GM12878 (cell line): ENCODE results near the gene USP36. TPM values are rescaled to one million over a fixed set of nuclear protein-coding genes. Genes with fewer than 3 reads are reported as not detected.

Source experiments
- ASH2L ChIP-seq: fragments of 300-600, 200-600 bp; sonication (generic); IDR thresholded peaks from 2 replicates; pipeline ENCODE4 v1.6.1; 2017; ENCODE audit warnings: low read depth, mild to moderate bottlenecking, borderline replicate concordance
- CUX1 ChIP-seq: IDR thresholded peaks from 2 replicates; pipeline ENCODE4 v1.6.1; 2012; ENCODE audit warnings: improper control_type of control experiment, low read depth, low read length; ENCODE audit not compliant: insufficient replicate concordance
- EED ChIP-seq: sonication (generic); IDR thresholded peaks from 2 replicates; pipeline ENCODE4 v1.6.1; 2016; ENCODE audit warnings: antibody characterized with exemption, low read depth
- GABPA ChIP-seq: IDR thresholded peaks from 2 replicates; pipeline ENCODE4 v1.6.1; 2014; ENCODE audit warnings: antibody characterized with exemption, low read depth, mild to moderate bottlenecking, inconsistent platforms
- HDAC6 ChIP-seq: fragments of 200-600 bp; sonication (generic); IDR thresholded peaks from one replicate; pipeline ENCODE4 v1.8.0; 2017; ENCODE audit warnings: antibody characterized with exemption; ENCODE audit not compliant: unreplicated experiment
- IRF4 ChIP-seq: IDR thresholded peaks from 2 replicates; pipeline ENCODE4 v1.6.1; 2011; ENCODE audit warnings: low read depth, low read length
- MYC ChIP-seq: IDR thresholded peaks from 2 replicates; pipeline ENCODE4 v1.6.1; 2011; ENCODE audit warnings: mild to moderate bottlenecking, low read length, moderate library complexity, inconsistent platforms; ENCODE audit not compliant: insufficient read depth, insufficient replicate concordance, insufficient read length, severe bottlenecking
- NFYB ChIP-seq: IDR thresholded peaks from 2 replicates; pipeline ENCODE4 v1.6.1; 2011; ENCODE audit warnings: low read depth, mild to moderate bottlenecking, low read length, improper control_type of control experiment, moderate library complexity; ENCODE audit not compliant: insufficient read depth
- NRF1 ChIP-seq: conservative IDR thresholded peaks from 2 replicates; pipeline ENCODE4 v1.6.1; 2011; ENCODE audit warnings: mild to moderate bottlenecking, low read depth, low read length, improper control_type of control experiment
- TAF1 ChIP-seq: IDR thresholded peaks from 2 replicates; pipeline ENCODE4 v1.6.1; 2011; ENCODE audit warnings: mild to moderate bottlenecking, low read depth, low read length, borderline replicate concordance
- TBL1XR1 ChIP-seq: IDR thresholded peaks from 2 replicates; pipeline ENCODE4 v1.6.1; 2012; ENCODE audit warnings: low read depth, low read length, improper control_type of control experiment
- TCF3 ChIP-seq: IDR thresholded peaks from 2 replicates; pipeline ENCODE4 v1.6.1; 2012; ENCODE audit warnings: low read depth, mild to moderate bottlenecking, low read length, borderline replicate concordance; ENCODE audit not compliant: insufficient read depth
- ZBTB40 ChIP-seq: fragments of 450-650 bp; IDR thresholded peaks from 2 replicates; pipeline ENCODE4 v1.6.1; 2016; ENCODE audit warnings: mild to moderate bottlenecking, moderate library complexity, borderline replicate concordance
- polyA plus RNA-seq, 11 experiments: library from polyadenylated mRNA; depleted of rRNA in 4 of 11; unstranded in 6 of 11; stranded (reverse) in 5 of 11; fragments of >200 nt; fragmentation: Nextera tagmentation in 4 of 11; fragmentation: Illumina TruSeq in 1 of 11; extraction: Ambion mirVana in 4 of 11; extraction: Trizol in 1 of 11; gene quantifications; 1 replicate in 1 of 11; 2 replicates in 10 of 11; pipeline versions ENCODE4 v1.2.1 to v1.2.3, GENCODE V29; 2011 to 2016; ENCODE audit warnings: inconsistent platforms in 2 of 11, missing spikeins in 2 of 11, low read depth in 1 of 11
- total RNA-seq, 4 experiments: library from RNA; depleted of rRNA in 3 of 4; stranded (reverse); fragments of >200 nt in 3 of 4; fragmentation: Illumina TruSeq in 1 of 4; extraction: Trizol in 1 of 4; gene quantifications; 2 replicates each; pipeline versions ENCODE4 v1.2.1 to v1.2.3, GENCODE V29; 2013 to 2021
- TF ChIP-seq, protein P1 (sequence below): IDR thresholded peaks from 2 replicates; pipeline ENCODE4 v1.6.1; 2012; ENCODE audit warnings: low read depth, low read length, improper control_type of control experiment
- TF ChIP-seq, protein P2 (sequence below): IDR thresholded peaks from 2 replicates; pipeline ENCODE4 v1.6.1; 2012; ENCODE audit warnings: low read depth, low read length, improper control_type of control experiment
- TF ChIP-seq, protein P3 (sequence below): fragments of 150-350 bp; IDR thresholded peaks from 2 replicates; pipeline ENCODE4 v1.6.1; 2016; ENCODE audit warnings: low read depth, low read length

USP36 gene
- total and polyA plus RNA-seq, 10 of the 15 experiments (the other 5 are each of a cell fraction or from before 2014, with no cell fraction given) = 7.2 to 65.7 (median 33.6) TPM

DNA sequence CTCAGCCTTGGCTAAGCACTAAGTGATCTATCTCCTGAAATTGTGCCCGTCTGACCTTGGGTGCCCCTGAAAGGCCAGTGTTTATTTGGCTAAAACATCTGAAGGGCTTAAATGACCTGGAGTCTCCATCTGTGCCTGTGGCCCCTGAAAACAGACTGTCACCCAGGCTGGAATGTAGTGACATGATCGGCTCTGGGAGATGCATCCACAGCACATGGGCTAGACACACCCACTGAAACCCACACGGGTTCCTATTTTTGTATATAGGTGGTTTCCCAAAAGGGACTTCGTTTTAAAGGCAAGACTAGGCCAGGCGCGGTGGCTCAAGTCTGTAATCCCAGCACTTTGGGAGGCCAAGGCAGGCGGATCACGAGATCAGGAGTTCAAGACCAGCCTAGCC is 48.9 kb upstream of the USP36 start (continued):
- TF ChIP-seq, protein P1, sequence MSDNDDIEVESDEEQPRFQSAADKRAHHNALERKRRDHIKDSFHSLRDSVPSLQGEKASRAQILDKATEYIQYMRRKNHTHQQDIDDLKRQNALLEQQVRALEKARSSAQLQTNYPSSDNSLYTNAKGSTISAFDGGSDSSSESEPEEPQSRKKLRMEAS = 0 out of 2 replicates have a peak, but pooled peaks have one; percentile 7
- TF ChIP-seq GABPA = no peak
- TF ChIP-seq, protein P2, sequence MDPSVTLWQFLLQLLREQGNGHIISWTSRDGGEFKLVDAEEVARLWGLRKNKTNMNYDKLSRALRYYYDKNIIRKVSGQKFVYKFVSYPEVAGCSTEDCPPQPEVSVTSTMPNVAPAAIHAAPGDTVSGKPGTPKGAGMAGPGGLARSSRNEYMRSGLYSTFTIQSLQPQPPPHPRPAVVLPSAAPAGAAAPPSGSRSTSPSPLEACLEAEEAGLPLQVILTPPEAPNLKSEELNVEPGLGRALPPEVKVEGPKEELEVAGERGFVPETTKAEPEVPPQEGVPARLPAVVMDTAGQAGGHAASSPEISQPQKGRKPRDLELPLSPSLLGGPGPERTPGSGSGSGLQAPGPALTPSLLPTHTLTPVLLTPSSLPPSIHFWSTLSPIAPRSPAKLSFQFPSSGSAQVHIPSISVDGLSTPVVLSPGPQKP = no peak
- TF ChIP-seq TBL1XR1 = no peak
- TF ChIP-seq CUX1 = no peak
- no peak for TF ChIP-seq NRF1
- TF ChIP-seq ASH2L = no peak
- TF ChIP-seq IRF4 = no peak
- TF ChIP-seq MYC = no peak
- TF ChIP-seq TCF3 = no peak
- TF ChIP-seq EED = 0 out of 2 replicates have a peak, but pooled peaks have one; percentile 19
- no peak for TF ChIP-seq HDAC6
- TF ChIP-seq, protein P3, sequence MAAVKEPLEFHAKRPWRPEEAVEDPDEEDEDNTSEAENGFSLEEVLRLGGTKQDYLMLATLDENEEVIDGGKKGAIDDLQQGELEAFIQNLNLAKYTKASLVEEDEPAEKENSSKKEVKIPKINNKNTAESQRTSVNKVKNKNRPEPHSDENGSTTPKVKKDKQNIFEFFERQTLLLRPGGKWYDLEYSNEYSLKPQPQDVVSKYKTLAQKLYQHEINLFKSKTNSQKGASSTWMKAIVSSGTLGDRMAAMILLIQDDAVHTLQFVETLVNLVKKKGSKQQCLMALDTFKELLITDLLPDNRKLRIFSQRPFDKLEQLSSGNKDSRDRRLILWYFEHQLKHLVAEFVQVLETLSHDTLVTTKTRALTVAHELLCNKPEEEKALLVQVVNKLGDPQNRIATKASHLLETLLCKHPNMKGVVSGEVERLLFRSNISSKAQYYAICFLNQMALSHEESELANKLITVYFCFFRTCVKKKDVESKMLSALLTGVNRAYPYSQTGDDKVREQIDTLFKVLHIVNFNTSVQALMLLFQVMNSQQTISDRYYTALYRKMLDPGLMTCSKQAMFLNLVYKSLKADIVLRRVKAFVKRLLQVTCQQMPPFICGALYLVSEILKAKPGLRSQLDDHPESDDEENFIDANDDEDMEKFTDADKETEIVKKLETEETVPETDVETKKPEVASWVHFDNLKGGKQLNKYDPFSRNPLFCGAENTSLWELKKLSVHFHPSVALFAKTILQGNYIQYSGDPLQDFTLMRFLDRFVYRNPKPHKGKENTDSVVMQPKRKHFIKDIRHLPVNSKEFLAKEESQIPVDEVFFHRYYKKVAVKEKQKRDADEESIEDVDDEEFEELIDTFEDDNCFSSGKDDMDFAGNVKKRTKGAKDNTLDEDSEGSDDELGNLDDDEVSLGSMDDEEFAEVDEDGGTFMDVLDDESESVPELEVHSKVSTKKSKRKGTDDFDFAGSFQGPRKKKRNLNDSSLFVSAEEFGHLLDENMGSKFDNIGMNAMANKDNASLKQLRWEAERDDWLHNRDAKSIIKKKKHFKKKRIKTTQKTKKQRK = no peak
- no peak for TF ChIP-seq NFYB
- no peak for TF ChIP-seq TAF1
- no peak for TF ChIP-seq ZBTB40
